Raji (cell line): ENCODE data around the gene GNG8.

ENCODE experiments used
- POLR2A ChIP-seq: IDR thresholded peaks from 2 replicates; pipeline ENCODE4 v1.6.1; 2011; ENCODE audit warnings: low read depth, low read length, control low read depth; ENCODE audit not compliant: insufficient read depth

GNG8 gene

GRCh38 chr19:46635920-46636761, at the start of gene GNG8:
Gene GNG8 (minus strand): TSS chr19:46636202. CDS start chr19:46634682, 1,520 bp downstream.
- no peak for TF ChIP-seq POLR2A

DNA sequence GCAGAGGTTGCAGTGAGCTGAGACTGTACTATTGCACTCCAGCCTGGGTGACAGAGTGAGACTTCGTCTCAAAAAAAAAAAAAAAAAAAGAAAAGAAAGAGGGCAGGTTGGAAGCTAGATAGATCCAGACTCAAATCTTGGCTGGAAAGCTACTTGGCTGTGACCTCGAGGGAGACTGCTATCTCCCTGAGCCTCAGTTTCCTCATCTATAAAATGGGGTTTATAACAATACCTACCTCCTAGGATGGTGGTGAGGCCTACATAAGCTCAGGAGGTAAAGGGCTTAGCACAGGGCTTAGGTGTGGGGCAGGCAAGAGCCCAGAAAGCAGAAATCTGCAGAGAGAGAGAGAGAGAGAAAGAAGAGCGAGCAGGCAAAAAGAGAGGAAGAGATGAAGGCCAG, 49.2 kb upstream of the GNG8 start:
- no peak for TF ChIP-seq POLR2A

GRCh38 chr19:46678110-46678732, 42.2 kb upstream of the GNG8 start:
- TF ChIP-seq POLR2A = no peak

- TF ChIP-seq POLR2A = no peak
These were observed 38.6 kb upstream of the GNG8 start for GRCh38 chr19:46674416-46675178.

- no peak for TF ChIP-seq POLR2A
These were observed 34.8 kb upstream of the GNG8 start for GRCh38 chr19:46670813-46671212.

GRCh38 chr19:46668662-46669061, 32.7 kb upstream of the GNG8 start:
- no peak for TF ChIP-seq POLR2A

DNA sequence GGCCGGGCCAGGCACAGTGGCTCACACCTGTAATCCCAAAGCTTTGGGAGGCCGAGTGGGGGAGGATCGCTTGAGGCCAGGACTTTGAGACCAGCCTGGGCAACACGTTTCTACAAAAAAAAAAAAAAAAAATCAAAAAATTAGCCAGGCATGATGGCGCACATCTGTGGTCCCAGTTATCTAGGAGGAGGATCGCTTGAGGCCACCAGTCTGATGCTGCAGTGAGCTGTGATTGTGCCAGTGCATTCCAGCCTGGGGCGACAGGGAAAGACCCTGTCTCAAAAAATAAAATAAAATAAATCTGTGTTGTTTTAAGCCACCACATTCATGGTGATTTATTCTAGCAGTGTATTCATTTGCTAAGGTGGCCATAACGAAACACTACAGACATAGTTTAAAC, 29.1 kb upstream of the GNG8 start:
- TF ChIP-seq POLR2A = no peak

- no peak for TF ChIP-seq POLR2A
These were observed 26.0 kb upstream of the GNG8 start for GRCh38 chr19:46661735-46662592.

- TF ChIP-seq POLR2A = no peak
These were observed 25.2 kb upstream of the GNG8 start, which contains the start of gene DACT3 for GRCh38 chr19:46661020-46661731. Gene DACT3 (minus strand): TSS chr19:46661182. CDS start chr19:46661064, 118 bp downstream.

GRCh38 chr19:46660551-46661019, 24.6 kb upstream of the GNG8 start:
- no peak for TF ChIP-seq POLR2A

GRCh38 chr19:46660008-46660517, 24.1 kb upstream of the GNG8 start:
- TF ChIP-seq POLR2A = no peak

DNA sequence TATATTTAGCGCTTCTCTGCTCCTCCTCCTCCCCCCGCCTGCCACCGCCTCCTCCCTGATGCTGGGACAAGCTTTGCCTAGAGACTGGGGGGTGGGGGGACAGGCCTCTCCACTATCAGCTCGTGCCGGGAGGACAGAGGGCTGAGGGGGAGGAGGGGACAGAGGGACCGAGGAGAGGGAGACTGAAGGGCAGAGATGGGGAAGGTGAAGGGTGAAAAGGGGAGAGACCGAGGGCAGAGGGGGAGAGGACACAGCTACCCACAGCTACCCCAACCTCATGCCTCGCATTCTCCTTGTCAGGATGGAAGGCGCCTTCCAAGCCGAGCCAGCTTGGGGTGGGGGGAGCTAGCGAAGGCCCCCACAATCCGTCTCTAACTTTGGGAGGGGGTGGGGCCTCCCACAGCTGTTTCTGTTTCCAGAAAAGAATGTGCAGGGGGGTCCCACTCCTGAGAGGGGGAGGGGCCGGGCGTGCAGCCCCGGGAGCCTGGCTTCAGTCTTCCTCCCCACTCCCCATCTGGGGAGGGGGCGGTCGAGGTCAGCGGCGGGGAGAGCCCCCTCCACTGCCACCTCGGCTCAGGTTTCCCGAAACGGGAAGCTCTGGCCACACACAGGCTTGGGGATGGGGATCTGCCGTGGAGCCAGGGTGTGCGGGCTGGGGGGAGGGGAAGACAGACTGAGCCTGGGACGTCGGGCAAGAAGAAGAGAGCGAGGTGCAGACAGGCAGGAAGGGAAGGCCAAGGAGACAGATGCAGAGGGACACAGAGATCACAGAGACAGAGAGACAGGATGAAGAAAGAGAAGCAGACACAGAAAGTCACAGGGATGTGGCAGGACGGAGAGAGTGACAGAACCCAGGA, 23.4 kb upstream of the GNG8 start:
- no peak for TF ChIP-seq POLR2A

DNA sequence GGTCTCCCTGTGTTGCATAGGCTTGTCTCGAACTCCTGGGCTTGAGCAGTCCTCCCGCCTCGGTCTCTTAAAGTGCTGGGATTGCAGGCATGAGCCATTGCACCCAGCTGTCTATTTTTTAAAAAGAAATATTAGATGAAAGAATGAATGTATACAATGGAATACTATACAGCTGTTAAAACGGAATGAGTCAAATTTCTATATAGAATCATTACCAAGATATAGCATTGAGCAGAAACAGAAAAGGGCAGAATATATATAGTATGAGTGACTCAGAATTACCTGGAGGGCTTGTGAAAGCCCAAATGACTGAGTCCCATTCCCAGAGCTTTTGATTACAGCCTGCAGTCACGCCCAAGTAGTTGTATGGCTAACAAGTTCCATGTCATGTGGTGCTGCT, 20.5 kb upstream of the GNG8 start:
- no peak for TF ChIP-seq POLR2A
